Natural killer cell treated with Interleukin-12 subunit alpha and Interleukin-12 subunit beta and Interleukin-15 and Interleukin-18, amount 100 ng/mL, for 72 hours (primary cell): ENCODE measurements around the gene ZSCAN21. TPM values are rescaled to one million over a fixed set of nuclear protein-coding genes. Genes with fewer than 3 reads are reported as not detected.

ENCODE experiments used
- ATAC-seq, 2 donors: fragments of 150-1000 bp; cut with Tn5 transposase in 1 of 2; sonication (Bioruptor Pico), chemical (Tn5 transposase) in 1 of 2; 2 replicates each; pipeline ENCODE4 v1.10.0; 2021
- DNase-seq: peaks from one replicate; pipeline ENCODE4 v3.0.0; 2022; ENCODE audit warnings: low spot score
- H3K27ac Mint-ChIP-seq, 2 donors: 1 replicate in 1 of 2; 2 replicates in 1 of 2; pipeline ENCODE4 v1.8.0; 2022; ENCODE audit warnings: mixed read lengths in 2 of 2, mild to moderate bottlenecking in 1 of 2, moderate library complexity in 1 of 2
- H3K27me3 Mint-ChIP-seq, 2 donors: 1 replicate in 1 of 2; 2 replicates in 1 of 2; pipeline ENCODE4 v1.8.0; 2022; ENCODE audit warnings: mixed read lengths in 2 of 2
- H3K36me3 Mint-ChIP-seq: one replicate; pipeline ENCODE4 v1.8.0; 2022; ENCODE audit warnings: mixed read lengths
- H3K4me1 Mint-ChIP-seq, 2 donors: 1 replicate in 1 of 2; 2 replicates in 1 of 2; pipeline ENCODE4 v1.8.0; 2022; ENCODE audit warnings: low read depth in 2 of 2, mixed read lengths in 2 of 2, mild to moderate bottlenecking in 1 of 2
- H3K4me3 Mint-ChIP-seq: one replicate; pipeline ENCODE4 v1.8.0; 2022; ENCODE audit warnings: mixed read lengths
- H3K9me3 Mint-ChIP-seq: 2 replicates; pipeline ENCODE4 v1.8.0; 2022; ENCODE audit warnings: mixed read lengths
- total RNA-seq, 2 donors: library from RNA; stranded (reverse); gene quantifications; one replicate each; pipeline ENCODE4 v1.2.3, GENCODE V29; 2022

The ZSCAN21 gene
- total RNA-seq, 2 donors from 2014 or later = 8.7 to 11.0 TPM

- DNase-seq (no peak), ATAC-seq (no peak)
- Mint-ChIP-seq H3K36me3 (peaks cover 60% of the 10 kb centered on the region), H3K4me1 (peaks cover 0 to 2% of the 10 kb centered on the region in 2 donors), H3K27ac (no peak overlapping the region), H3K27me3 (no peaks in the 10 kb centered on the region), H3K9me3 (peaks cover 12% of the 10 kb centered on the region), H3K4me3 (no peak overlapping the region)
Observed at GRCh38 chr7:100072462-100072861, 22.9 kb downstream of the ZSCAN21 start.

GRCh38 chr7:100074841-100075240, 25.3 kb downstream of the ZSCAN21 start:
- H3K4me3 Mint-ChIP-seq = no peak overlapping the region
- peaks cover 12% of the 10 kb centered on the region for H3K9me3 Mint-ChIP-seq
- no peaks in the 10 kb centered on the region for H3K27me3 Mint-ChIP-seq
- DNase-seq = no peak
- H3K27ac Mint-ChIP-seq = no peak overlapping the region
- peaks cover 0 to 2% of the 10 kb centered on the region in 2 donors for H3K4me1 Mint-ChIP-seq
- peaks cover 59% of the 10 kb centered on the region for H3K36me3 Mint-ChIP-seq
- no peak for ATAC-seq

GRCh38 chr7:100075418-100075817, 25.8 kb downstream of the ZSCAN21 start:
- peaks cover 12% of the 10 kb centered on the region for H3K9me3 Mint-ChIP-seq
- ATAC-seq = no peak
- peaks cover 53% of the 10 kb centered on the region for H3K36me3 Mint-ChIP-seq
- H3K4me3 Mint-ChIP-seq = no peak overlapping the region
- DNase-seq = no peak
- H3K27me3 Mint-ChIP-seq = no peaks in the 10 kb centered on the region
- H3K27ac Mint-ChIP-seq = no peak overlapping the region
- H3K4me1 Mint-ChIP-seq = peaks cover 4 to 7% of the 10 kb centered on the region in 2 donors

GRCh38 chr7:100077205-100077604, 27.6 kb downstream of the ZSCAN21 start:
- no peak overlapping the region for H3K27ac Mint-ChIP-seq
- peaks cover 14 to 19% of the 10 kb centered on the region in 2 donors for H3K4me1 Mint-ChIP-seq
- no peaks in the 10 kb centered on the region for H3K27me3 Mint-ChIP-seq
- DNase-seq (no peak), ATAC-seq (no peak)
- H3K9me3 Mint-ChIP-seq = peaks cover 3% of the 10 kb centered on the region
- H3K36me3 Mint-ChIP-seq = peaks cover 35% of the 10 kb centered on the region
- no peak overlapping the region for H3K4me3 Mint-ChIP-seq

- peaks cover 26% of the 10 kb centered on the region for H3K36me3 Mint-ChIP-seq
- DNase-seq = no peak
- no peaks in the 10 kb centered on the region for H3K9me3 Mint-ChIP-seq
- no peaks in the 10 kb centered on the region for H3K27me3 Mint-ChIP-seq
- no peak overlapping the region for H3K4me3 Mint-ChIP-seq
- H3K27ac Mint-ChIP-seq = no peak overlapping the region
- ATAC-seq = no peak
- H3K4me1 Mint-ChIP-seq = peaks cover 19 to 28% of the 10 kb centered on the region in 2 donors
Observed at GRCh38 chr7:100079024-100079560, 29.5 kb downstream of the ZSCAN21 start.

- H3K9me3 Mint-ChIP-seq = no peaks in the 10 kb centered on the region
- DNase-seq (no peak), ATAC-seq (no peak)
- peak overlapping the region; percentile 92 for H3K4me3 Mint-ChIP-seq
- peak overlapping the region; percentile 21 to 86 for H3K27ac Mint-ChIP-seq
- H3K36me3 Mint-ChIP-seq = peaks cover 11% of the 10 kb centered on the region
- no peaks in the 10 kb centered on the region for H3K27me3 Mint-ChIP-seq
- H3K4me1 Mint-ChIP-seq = peaks cover 19 to 28% of the 10 kb centered on the region in 2 donors
Observed at GRCh38 chr7:100080907-100081534, 31.4 kb downstream of the ZSCAN21 start.

GRCh38 chr7:100081535-100082102, 32.0 kb downstream of the ZSCAN21 start, which contains the start of gene ZNF3:
Gene ZNF3, minus strand, starts transcription at chr7:100081723. Its CDS starts 4,366 bp downstream, at chr7:100077357.
- DNase-seq = peak; percentile 99
- Mint-ChIP-seq H3K4me3 (peak within 1 kb of the TSS; percentile 92), H3K4me1 (peaks cover 19 to 28% of the 10 kb centered on the region in 2 donors), H3K27ac (peak within 1 kb of the TSS; percentile 21 to 86), H3K36me3 (peaks cover 6% of the 10 kb centered on the region), H3K9me3 (no peaks in the 10 kb centered on the region), H3K27me3 (no peaks in the 10 kb centered on the region)
- peak; percentile 93 to 94 for ATAC-seq

- Mint-ChIP-seq H3K27ac (peak overlapping the region; percentile 21 to 86), H3K9me3 (no peaks in the 10 kb centered on the region), H3K4me3 (peak overlapping the region; percentile 92), H3K27me3 (no peaks in the 10 kb centered on the region), H3K36me3 (no peaks in the 10 kb centered on the region), H3K4me1 (peaks cover 21 to 28% of the 10 kb centered on the region in 2 donors)
- no peak for ATAC-seq
- DNase-seq = no peak
Observed at GRCh38 chr7:100082978-100083377, 33.4 kb downstream of the ZSCAN21 start.

GRCh38 chr7:100085515-100085914, 35.9 kb downstream of the ZSCAN21 start:
- Mint-ChIP-seq H3K27me3 (no peaks in the 10 kb centered on the region), H3K4me1 (peaks cover 30 to 32% of the 10 kb centered on the region in 2 donors), H3K36me3 (no peaks in the 10 kb centered on the region), H3K27ac (no peak overlapping the region), H3K4me3 (no peak overlapping the region), H3K9me3 (no peaks in the 10 kb centered on the region)
- DNase-seq = no peak
- no peak for ATAC-seq

- ATAC-seq (no peak), DNase-seq (no peak)
- no peaks in the 10 kb centered on the region for H3K9me3 Mint-ChIP-seq
- peaks cover 5% of the 10 kb centered on the region for H3K36me3 Mint-ChIP-seq
- peak overlapping the region; percentile 40 for H3K4me3 Mint-ChIP-seq
- no peaks in the 10 kb centered on the region for H3K27me3 Mint-ChIP-seq
- H3K27ac Mint-ChIP-seq = peak overlapping the region in 1 of 2 donors; percentile 83
- H3K4me1 Mint-ChIP-seq = peaks cover 18 to 26% of the 10 kb centered on the region in 2 donors
Observed at GRCh38 chr7:100087055-100087750, 37.6 kb downstream of the ZSCAN21 start.

GRCh38 chr7:100088095-100088620, 38.6 kb downstream of the ZSCAN21 start:
- ATAC-seq (peak; percentile 1 to 13), DNase-seq (no peak)
- Mint-ChIP-seq H3K4me1 (peaks cover 9 to 21% of the 10 kb centered on the region in 2 donors), H3K27me3 (no peaks in the 10 kb centered on the region), H3K27ac (peak overlapping the region; percentile 83 to 86), H3K36me3 (peaks cover 10% of the 10 kb centered on the region), H3K4me3 (peak overlapping the region; percentile 94), H3K9me3 (no peaks in the 10 kb centered on the region)

GRCh38 chr7:100088621-100089457, 39.3 kb downstream of the ZSCAN21 start, which contains the start of gene COPS6:
Gene COPS6, plus strand, starts transcription at chr7:100088969. Its CDS starts 22 bp downstream, at chr7:100088991.
- Mint-ChIP-seq H3K27me3 (no peaks in the 10 kb centered on the region), H3K4me3 (peak within 1 kb of the TSS; percentile 94), H3K9me3 (no peaks in the 10 kb centered on the region), H3K27ac (peak within 1 kb of the TSS; percentile 83 to 86), H3K4me1 (peaks cover 9 to 27% of the 10 kb centered on the region in 2 donors), H3K36me3 (peaks cover 10% of the 10 kb centered on the region)
- DNase-seq (peak; percentile 92), ATAC-seq (peak; percentile 81 to 89)
